Suppressor macrophage treated with lipopolysaccharide for 4 hours (primary cell): ENCODE data around the gene ZNF785.
"Not testable (repeated sequence)": the region's sequence is repeated elsewhere in the genome, so short reads cannot be mapped to it uniquely, and the experiment has no call there.

Source experiments
- DNase-seq: peaks from one replicate; pipeline ENCODE4 v3.0.0-alpha.2; 2020

Gene ZNF785

DNA sequence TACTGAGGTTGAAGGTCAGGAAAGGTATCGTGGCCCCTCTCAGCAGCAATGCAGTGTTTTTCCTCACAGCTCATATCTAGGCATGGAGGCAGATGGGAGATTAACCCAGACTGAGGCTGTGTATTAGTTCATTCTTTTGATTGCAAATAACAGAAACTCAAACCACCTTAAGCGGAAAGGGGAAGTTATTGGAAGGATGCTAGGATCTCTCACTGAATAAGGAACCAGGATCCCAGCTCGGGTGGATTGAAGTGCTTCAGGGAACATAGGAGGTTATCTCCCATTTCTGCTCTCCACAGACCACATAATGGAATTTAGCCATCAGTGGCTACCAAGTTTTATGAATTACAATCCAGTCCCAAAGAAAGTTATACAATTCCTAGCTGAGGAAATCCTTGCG lies 16.5 kb upstream of the ZNF785 start:
- peak; percentile 59 for DNase-seq

DNA sequence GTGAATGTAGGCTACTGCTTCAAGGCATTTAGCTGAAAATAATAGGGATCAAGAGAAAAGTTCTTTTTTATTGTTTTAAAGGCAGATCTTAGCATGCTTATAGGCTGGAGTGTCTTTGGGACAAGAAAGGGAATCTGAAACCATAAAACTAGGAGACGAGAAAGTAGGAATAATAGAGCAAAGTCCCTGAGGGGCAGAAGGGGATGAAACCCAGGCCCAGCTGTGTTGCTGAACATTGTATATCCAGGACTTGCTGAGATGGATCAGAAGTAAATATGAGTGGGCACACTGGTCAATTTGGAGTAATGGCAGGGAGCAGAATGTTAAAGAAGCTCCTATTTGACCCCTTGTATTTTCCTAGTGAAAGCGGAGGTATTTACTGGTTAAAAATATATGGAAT lies 15.4 kb upstream of the ZNF785 start:
- DNase-seq, result no peak

DNA sequence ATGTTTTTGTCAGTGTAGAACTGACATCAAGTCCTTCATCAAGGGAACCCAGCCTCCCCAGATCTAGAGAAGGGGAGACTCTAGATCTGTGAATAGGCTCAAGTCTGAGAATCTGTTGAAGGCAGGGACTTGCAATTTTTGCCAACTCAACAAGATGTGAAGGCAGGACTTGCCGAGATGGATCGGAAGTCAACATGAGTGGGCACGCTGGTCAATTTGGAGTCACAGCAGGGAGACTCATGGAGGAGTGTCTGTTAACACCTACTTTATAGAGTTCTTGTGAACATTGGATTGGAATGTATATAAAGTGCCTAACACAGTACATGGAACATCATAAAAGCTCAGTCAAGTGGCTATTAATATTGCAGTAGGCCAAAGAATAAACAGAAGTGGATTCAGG lies 14.7 kb upstream of the ZNF785 start:
- DNase-seq, result no peak

DNA sequence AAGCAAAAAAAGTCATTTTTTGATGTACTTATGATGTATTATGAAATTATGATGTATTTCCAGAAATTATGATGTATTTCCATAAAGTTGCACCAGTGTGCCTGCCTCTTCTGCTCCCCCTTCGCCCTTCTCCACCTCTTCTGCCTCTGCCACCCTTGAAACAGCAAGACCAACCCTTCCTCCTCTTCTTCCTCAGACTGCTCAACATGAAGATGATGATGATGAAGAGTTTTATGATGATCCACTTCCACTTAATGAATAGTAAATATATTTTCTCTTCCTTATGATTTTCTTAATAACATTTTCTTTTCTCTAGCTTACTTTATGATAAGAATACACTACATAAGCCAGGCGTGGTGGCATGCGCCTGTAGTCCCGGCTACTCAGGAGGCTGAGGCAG lies 7.4 kb upstream of the ZNF785 start:
- DNase-seq, result no peak

DNA sequence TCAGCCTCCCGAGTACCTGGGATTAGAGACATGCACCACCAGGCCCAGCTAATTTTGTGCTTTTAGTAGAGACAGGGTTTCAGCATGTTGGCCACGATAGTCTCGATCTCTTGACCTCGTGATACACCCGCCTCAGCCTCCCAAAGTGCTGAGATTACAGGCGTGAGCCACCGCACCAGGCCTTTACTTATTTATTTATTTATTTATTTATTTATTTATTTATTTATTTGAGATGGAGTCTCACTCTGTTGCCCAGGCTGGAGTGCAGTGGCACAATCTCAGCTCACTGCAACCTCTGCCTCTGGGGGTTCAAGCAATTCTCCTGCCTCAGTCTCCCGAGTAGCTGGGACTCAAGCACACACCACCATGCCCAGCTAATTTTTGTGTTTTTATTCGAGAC lies 5.4 kb upstream of the ZNF785 start:
- DNase-seq, result not testable (repeated sequence)

DNA sequence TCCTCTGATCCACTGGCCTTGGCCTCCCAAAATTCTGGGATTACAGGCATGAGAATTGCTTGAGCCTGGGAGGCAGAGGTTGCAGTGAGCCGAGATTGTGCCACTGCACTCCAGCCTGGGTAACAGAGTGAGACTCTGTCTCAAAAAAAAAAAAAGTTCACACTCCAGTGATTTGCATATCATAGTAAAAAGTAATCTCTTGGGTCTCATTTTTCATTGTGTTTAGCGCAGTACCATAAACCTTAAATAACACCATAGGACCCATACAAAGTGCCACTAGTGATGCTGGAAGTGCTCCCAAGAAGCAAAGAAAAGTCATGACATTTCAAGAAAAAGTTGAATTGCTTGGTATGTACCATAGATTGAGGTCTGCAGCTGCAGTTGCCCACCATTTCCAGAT lies 4.1 kb upstream of the ZNF785 start:
- not testable (repeated sequence) for DNase-seq

DNA sequence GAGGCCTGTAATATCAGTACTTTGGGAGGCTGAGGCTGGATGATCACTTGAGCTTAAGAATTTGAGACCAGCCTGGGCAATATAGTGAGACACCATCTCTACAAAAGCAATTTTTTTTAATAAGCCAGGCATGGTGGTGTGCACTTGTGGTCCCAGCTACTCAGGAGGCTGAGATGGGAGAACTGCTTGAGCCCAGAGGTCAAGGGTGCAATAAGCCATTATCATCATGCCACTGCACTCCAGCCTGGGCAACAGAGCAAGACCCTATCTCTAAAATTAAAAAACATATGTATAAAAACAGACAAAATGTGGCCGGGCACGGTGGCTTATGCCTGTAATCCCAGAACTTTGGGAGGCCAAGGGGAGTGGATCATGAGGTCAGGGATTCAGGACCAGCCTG lies 3.2 kb upstream of the ZNF785 start:
- no peak for DNase-seq

DNA sequence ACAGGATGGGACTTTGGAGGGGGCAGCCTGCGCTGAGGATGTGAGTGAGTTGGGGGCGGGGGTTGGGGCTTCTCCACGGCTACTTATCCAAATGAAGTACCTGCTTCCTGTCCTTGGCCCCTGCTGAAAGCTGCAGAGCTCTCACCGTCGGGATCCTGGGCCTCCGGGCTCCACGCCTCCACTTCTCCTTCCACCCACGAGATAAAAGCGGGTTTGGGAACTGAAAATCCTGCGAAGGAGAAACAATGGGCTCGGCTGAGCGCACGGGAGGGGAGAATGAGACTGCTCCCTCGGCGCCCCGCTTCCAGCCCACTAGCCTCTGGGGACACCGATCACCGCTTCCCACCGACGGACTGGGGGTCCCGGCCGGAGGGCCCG lies 486 bp downstream of the ZNF785 start:
- DNase-seq, result peak; percentile 53

DNA sequence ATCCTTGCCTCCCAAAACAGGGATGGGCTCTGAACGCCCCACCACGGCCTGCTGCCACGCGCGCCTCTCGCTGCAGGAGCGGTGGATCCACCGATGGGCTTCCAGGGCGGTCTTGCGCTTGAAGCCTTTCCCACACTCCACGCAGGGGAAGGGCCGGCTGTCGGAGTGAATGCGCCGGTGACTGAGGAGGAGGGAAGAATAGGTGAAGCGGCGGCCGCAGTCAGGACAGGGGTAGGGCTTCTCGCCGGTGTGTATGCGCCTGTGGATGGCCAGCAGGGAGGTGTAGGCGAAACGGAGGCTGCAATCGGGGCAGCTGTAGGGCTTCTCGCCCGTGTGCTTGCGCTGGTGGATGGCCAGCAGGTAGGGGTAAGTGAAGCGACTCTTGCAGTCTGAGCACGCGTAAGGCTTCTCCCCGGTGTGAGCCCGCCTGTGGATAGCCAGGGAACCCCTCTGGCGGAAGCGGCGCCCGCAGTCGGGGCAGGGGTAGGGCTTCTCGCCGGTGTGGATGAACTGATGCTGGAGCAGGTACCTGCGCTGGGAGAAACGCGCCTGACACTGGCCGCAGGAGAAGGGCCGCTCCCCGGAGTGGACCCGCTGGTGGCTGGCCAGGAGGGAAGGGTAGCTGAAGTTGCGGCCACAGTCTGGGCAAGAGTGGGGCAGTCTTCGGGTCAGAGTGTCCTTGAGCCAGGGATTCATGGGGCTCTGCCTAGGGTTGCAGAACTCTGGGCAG lies 2.7 kb downstream of the ZNF785 start:
- no peak for DNase-seq

DNA sequence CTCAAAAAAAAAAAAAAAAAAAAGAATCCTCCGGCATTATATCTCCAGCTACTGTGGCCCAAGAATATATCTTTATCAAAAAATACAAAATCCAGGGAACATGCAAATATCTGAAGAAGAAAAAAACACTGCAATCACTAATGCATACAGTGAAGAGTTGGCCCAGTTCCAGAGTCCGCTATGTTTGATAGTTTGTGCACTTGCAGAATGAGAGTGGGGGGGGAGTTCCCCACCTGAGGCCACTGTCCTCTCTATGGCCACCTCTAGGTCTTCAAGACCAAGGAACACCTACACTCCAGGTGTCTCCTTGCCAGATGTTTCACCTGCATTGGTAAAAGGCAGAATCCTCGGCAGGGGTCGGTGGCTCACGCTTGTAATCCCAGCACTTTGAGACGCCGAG lies 4.0 kb downstream of the ZNF785 start:
- no peak for DNase-seq

DNA sequence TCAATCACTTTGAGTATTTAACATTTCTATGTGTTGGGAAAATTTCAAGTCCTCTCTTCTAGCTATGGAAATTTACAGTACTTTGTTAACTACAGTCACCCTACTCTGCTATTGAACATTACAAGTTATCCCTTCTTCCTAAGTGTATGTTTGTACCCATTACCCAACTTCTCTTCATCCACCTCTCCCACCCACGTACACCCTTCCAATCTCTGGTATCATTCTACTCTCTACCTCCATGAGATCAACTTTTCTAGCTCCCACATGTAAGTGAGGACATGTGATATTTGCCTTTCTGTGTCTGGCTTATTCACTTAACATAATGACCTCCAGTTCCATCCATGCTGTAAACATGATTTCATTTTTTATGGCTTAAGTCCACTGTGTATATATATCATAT lies 10.8 kb downstream of the ZNF785 start:
- DNase-seq, result no peak

DNA sequence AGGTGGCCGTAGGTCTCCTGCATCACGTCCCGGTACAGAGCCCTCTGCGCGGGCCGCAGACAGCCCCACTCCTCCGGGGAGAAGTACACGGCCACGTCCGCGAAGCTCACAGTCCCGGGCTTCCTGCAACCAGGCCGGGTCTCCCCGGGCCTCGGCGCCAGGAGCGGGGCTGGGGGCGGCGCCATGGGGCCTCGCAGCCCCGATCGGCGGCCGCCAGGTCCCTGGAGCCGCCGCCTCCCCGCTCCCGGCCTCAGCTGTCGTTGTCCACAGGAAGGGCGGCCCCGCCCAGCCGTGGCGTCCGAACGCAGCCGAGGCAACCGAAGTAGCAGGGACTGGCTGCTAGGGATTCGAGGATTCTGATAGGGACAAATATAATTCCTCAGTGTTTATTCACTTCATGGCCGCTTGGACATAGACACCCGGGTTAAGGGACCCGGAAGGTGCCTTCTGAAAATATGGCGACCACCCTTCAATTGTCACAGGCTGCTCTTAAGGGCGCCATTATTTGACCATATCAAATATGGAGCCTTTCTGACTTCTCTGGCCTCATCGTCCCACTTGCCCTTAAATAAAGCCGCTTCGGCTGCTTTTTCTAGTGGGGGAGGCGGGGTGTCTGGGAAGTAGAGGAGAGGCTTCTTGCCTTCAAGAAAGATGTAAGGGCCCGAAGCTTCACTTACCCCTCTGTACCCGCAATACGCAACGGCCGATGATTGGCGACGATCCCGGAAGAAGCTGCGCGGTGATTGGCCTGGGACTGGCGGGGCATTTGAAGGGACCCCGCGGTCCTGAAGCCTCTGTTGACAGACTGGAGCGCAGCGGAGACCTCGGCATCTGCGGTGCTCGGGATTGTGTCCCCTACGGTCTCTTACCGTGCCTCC lies 13.8 kb downstream of the ZNF785 start, which contains the start of gene ZNF688:
ZNF688 (minus strand) TSS at position 270 of the 878 bp plus-strand sequence; CDS start at position 185, 85 bp downstream.
- peak; percentile 95 for DNase-seq

DNA sequence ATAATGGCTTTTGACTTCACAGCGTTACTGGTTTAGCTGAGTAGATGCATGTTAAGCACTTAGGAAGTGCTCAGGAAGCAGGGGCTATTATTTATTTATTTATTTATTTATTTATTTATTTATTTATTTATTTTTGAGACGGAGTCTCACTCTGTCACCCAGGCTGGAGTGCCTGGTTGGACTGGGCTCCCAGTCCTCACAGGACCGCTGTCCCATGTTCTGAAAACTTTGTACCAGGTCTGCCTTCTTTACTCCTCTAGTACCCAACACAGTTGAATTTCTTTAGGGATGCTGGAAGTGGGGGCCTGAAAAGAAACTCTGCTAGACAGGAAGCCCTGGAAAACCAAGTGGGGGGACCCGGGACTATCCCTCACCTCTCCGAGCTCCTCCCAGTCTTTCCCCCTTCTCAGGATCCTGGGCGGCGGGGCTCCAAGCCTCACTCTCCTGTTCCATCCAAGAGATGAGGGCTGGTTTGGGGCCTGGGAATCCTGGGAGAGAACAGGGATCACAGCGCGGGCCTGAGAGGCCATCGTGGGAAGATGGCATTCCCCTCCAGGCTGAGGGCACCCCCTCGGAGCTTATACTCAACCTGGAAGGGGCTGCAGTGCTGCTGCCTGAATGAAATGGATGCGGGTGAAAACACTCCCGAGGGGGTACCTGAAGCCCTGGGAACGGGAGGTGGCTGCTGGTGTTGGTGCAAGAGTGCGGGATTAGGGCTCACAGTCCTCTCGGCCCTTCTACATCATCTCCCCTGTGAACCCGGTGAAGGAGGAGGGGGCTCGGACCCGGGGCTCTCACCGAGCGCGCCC lies 14.7 kb downstream of the ZNF785 start:
- DNase-seq, result no peak

DNA sequence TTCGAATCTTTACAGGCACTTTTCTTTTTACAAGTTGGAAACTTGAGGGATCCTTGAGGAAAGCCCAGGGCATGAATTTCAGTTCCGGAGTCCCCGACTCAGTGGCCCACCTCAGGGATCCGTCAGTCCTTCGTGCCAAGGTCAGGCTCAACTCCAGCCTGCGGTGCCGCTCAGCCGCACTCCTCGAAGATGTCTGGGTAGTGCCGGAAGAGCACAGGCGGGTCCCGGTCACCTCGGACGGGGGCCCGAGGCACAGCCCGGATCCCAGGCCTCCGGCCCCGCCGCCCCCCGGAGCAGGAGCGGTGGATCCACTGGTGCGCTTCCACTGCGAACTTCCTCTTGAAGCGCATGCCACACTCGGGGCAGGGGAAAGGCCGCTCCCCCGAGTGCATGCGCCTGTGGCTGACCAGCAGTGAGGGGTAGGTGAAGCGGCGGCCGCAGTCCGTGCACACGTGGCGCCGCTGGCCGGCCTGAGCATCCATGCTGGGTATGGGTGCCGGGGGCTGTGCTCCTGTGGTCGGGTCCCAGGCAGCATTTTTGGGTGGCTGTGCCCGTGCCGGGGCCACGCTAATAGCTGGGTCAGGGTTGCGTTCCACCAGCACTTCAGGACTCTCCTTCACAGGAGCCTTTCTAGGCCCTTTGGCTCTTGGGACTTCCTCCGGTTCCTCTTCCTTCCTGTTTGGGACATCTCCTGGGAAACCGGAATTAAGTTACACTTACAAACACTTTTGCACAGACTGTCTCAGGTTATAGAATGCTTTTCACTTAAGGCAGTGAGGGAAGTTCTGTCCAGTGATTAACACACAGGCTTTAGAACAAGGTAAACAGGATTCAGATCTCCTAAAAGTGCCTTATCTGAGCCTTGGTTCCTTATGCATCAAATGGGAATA lies 15.5 kb downstream of the ZNF785 start:
- peak; percentile 21 for DNase-seq

DNA sequence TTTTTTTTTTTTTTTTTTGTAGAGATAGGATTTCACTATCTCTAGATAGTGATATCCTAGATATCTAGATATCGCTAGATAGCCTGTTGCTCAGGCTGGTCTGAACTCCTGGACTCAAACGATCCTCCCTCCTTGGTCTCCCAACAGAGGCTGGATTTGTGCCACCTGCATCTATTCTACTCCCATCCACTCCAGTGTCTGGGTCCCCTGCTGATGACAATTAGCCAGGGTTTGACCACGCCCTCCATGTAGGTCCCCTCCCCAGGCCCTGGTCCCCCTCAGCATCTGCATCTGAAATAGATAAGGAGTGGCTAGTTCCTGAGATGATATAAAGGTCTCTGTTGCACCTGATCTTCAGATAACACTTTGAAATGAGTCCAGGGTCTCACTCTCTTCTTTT lies 16.2 kb downstream of the ZNF785 start:
- DNase-seq, result no peak

DNA sequence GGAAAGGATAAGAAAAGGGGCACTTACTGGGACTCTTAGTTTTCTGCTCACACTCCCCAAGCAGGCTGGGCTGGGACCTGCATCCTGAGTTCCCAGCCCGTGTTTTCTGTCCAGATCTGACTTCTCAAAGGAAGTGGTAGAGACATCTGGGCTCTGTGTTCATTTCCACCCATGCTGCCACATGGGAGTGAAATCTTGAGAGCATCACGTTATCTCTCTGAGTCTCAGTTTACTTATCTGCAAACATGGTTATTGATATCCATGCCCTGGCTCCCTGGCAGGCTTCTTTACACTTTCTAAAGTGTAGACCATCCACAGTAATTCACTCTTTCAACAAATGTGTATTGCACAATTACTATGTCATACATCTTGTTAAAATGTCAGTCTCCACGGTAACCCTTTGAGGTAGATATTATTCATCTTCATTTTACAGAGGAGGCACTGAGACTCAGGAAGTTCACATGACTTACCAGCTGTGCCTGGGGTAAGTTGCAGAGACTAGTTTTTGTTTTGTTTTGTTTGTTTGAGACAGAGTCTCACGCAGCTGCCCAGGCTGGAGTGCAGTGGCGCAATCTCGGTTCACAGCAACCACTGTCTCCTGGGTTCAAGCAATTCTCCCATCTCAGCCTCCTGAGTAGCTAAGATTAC lies 17.4 kb downstream of the ZNF785 start:
- DNase-seq, result peak; percentile 95

DNA sequence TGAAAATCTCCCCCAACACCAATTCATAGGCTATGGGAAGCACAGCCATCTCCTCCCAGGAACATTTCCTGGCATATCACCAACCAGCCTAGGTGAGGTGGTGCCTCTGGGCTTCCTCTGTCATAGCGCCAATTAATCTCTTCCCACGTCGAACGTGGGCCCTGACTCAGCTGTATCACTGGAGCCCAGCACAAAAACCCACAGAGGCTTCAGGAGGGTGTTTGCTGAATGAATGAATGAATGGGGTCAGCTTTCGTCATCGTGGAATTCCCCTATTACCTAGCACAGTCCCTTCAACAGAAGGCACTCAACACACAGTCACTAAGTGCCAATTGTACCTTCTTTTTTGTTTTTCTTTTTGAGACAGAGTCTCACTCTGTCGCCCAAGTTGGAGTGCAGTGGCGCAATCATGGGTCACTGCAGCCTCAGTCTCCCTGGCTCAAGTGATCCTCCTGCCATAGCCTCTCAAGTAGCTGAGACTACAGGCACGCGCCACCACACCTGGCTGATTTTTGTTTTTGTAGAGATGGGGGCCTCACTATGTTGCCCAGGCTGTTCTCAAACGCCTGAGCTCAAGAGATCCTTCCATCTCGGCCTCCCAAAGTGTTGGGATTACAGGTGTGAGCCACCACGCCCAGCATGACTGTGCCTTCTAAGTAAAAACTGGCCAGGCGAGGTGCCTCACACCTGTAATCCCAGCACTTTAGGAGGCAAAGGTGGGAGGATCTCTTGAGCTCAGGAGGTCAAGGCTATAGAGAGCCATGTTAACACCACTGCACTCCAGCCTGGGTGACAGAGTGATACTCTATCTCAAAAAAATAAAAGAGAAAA lies 18.1 kb downstream of the ZNF785 start:
- peak; percentile 66 for DNase-seq

DNA sequence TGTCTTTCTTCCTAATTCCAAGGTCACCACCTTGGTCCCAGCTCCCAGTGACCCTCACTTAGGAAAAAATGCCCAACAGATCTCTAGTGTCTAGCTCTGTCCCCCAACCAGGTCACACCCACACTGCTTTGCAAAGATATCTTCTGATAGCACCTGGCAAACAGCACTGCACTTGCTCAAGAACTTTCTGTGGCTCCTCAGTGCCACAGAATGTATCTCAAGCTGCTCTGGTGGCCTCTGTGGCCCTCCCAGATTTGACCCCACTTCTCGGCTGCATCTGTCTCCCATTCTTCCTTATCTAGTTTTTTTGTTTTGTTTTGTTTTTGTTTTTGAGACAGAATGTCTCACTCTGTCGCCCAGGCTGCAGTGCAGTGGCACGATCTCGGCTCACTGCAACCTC lies 19.0 kb downstream of the ZNF785 start:
- DNase-seq, result no peak

DNA sequence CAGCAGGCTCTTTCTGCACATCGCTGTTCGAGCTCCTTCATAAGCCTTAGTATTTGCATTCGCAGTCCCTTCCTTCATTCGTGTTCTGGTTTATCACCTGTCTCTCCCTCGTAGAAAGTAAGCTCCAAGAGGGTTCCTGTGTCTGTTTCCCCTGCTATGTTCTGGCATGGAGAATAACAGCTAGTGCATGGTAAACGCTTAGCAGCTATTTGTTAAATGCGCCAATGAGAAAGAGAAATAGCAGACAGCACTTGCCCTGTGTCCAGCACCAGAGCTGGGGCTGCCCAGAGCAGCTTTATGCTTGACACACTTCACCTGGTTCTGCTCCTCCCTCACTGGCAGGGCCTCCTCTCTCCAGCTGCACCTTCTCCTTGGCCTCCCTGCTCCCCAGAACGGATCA lies 19.5 kb downstream of the ZNF785 start:
- DNase-seq, result no peak

DNA sequence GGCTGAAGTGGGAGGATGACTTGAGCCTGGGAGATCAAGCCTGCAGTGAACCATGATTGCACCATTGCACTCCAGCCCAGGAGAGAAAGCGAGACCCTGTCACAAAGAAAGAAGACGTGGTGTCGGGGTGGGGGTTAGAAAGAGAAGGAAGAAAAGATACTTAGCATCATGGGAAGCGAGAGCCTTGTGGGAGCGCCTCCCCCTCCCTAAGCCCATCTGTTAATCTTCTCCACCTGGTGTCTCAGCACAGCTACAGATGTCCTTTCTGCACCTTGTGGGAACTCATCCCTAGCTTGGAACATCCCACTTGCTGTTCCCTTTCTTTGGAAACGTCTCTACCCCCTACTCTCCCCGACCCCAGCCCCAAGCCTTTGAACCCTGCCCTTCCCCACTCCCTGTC lies 20.0 kb downstream of the ZNF785 start:
- no peak for DNase-seq

DNA sequence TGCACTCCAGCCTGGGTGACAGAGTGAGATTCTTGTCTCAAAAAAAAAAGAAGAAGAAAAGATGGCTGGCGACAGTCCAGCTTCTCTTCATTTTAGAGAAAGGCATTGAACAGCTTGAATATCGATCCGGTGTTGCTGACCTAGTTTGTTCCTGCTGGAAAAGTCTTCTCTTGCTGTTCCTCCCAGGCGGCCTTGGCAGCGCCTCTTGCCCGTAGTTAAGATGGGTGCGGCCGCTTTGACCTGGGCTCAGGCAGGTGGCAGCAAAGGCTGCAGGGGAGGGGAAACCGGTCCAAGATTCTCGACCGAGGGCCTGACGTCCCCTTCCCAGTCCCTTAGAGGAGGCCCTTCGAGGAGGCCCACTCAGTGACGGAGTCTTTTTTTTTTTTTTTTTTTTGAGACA lies 23.5 kb downstream of the ZNF785 start:
- DNase-seq, result no peak
